H1 (cell line): ENCODE measurements around the gene NCAPG. TPM values are rescaled to one million over a fixed set of nuclear protein-coding genes. Genes with fewer than 3 reads are reported as not detected.

Source experiments
- NANOG ChIP-seq: IDR thresholded peaks from 2 replicates; pipeline ENCODE4 v1.6.1; 2011; ENCODE audit warnings: low read length, low read depth, mild to moderate bottlenecking, inconsistent platforms; ENCODE audit not compliant: insufficient read depth, poor library complexity, severe bottlenecking
- SP4 ChIP-seq: IDR thresholded peaks from 2 replicates; pipeline ENCODE4 v1.6.1; 2012; ENCODE audit warnings: low read length, inconsistent platforms
- polyA plus RNA-seq, 7 experiments: library from polyadenylated mRNA; depleted of rRNA in 3 of 7; stranded (reverse) in 5 of 7; unstranded in 2 of 7; fragments of >200 nt in 5 of 7; fragments of 200-250 nt in 2 of 7; gene quantifications; 1 replicate in 5 of 7; 2 replicates in 1 of 7; 4 replicates in 1 of 7; pipeline versions ENCODE4 v1.2.1 to v1.2.3, GENCODE V29; 2011 to 2013; ENCODE audit warnings: missing spikeins in 2 of 7, mixed read lengths in 2 of 7
- total RNA-seq: library from RNA; stranded (reverse); fragmentation: NEBNext Ultra II Directional; extraction: Animal tissue kit (Norgen Biotek cat#: 25700); gene quantifications from 2 replicates; pipeline ENCODE4 v1.2.1, GENCODE V29; 2021

Gene NCAPG
- total and polyA plus RNA-seq, 2 of the 8 experiments (the other 6 are each of a cell fraction or from before 2014, with no cell fraction given), result 12.9 to 52.3 TPM

DNA sequence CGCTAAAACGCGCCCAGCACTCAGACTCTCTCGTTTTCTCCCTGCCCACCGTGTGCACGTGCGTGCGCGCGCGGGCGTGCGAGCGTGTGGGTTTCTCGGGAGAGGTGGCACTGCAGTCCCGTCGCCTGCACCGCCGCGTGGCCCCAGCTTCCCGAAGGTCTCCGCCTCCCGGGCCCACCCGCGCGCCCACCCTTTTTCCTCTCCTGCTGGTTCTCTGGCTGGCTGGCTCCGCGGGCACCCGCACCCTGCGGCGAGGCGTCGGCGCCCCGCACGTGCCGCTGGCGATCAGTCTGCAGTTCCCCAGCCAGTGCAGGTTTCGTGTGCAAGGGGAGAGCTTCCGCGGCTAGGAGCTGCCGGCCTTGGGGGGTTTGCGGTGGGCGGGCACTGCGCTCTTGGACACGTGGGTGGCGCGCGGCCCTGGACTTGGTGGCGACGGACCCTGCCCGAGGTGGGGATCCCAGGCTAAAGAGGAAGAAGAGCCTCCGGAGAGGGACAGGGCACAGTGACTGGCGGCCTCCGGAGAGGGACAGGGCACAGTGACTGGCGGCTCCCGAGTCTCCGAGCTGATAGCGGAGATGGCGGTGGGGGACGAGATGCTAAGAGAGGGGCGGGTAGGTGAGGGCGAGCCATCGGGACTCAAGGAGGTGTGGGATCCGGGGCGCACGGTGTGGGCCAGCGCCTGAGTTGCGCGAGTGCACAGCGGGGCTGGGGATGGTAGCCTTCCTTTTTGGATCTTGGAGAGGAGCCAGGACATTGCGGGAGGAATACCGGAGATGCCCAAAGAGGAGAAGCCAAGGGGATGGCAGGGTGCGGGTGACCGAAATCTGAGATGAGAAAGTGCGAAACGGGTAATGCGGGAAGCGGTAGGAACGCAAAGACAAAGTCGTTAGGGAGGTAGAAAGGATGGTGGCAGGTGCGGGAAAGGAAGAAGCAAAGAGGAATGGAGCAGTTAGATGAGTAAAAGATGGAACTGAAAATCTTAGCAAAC lies 29.2 kb upstream of the NCAPG start, which contains the start of gene FAM184B (continued):
- no peak for TF ChIP-seq NANOG
- TF ChIP-seq SP4, result no peak
